ENCODE results near the gene SDF2L1. TPM values are rescaled to one million over a fixed set of nuclear protein-coding genes. Genes with fewer than 3 reads are reported as not detected.
A peak's percentile ranks its signal among the peaks of the same experiment; 100 is the strongest.
"Not testable (repeated sequence)": the region's sequence is repeated elsewhere in the genome, so short reads cannot be mapped to it uniquely, and the experiment has no call there.

Gene SDF2L1
- polyA plus RNA-seq, 3 donors: 31.7 to 46.2 (median 44.7) TPM

GRCh38 chr22:21674638-21675245, 32.6 kb downstream of the SDF2L1 start:
- Mint-ChIP-seq H3K36me3 (peaks cover 79 to 89% of the 10 kb centered on the region in 2 donors), H3K27ac (peak overlapping the region in 2 of 7 donors; percentile 26 to 30), H3K4me1 (peaks cover 13% of the 10 kb centered on the region), H3K9me3 (peaks cover 0 to 3% (median 2%) of the 10 kb centered on the region in 7 donors), H3K27me3 (ENCODE audit: low read depth in 3 of 3) (peaks cover 0 to 2% (median 0%) of the 10 kb centered on the region in 3 donors), H3K4me3 (no peak overlapping the region)
- no peak for TF ChIP-seq CTCF (IDR thresholded peaks at IDR 0.05)
- Histone ChIP-seq H3K36me3 (replicated peaks in 1 of 2; ENCODE audit: control insufficient read depth in 1 of 2, insufficient read depth in 2 of 2, low read length in 2 of 2) (peaks cover 69 to 70% of the 10 kb centered on the region in 2 donors), H3K4me2 (replicated peaks; ENCODE audit: extremely low read depth, low read length, poor library complexity, severe bottlenecking) (no peak overlapping the region), H3K9ac (ENCODE audit: insufficient read depth, low read length, poor library complexity, severe bottlenecking) (no peak overlapping the region), H3K4me1 (ENCODE audit: control insufficient read depth in 1 of 2, insufficient read depth in 2 of 2, low read length in 2 of 2) (no peaks in the 10 kb centered on the region), H3K4me3 (replicated peaks in 1 of 3; ENCODE audit: low read depth in 2 of 3, low read length in 3 of 3) (no peak overlapping the region), H4K20me1 (ENCODE audit: insufficient read depth, low read length) (peaks cover 37% of the 10 kb centered on the region), H3K27me3 (ENCODE audit: control insufficient read depth in 2 of 2, insufficient read depth in 2 of 2, low read length in 2 of 2) (no peaks in the 10 kb centered on the region), H2AFZ (ENCODE audit: insufficient read depth, low read depth, low read length, poor library complexity, severe bottlenecking) (no peak overlapping the region), H3K79me2 (ENCODE audit: insufficient read depth, low read length) (peaks cover 21% of the 10 kb centered on the region), H3K9me3 (replicated peaks in 1 of 2; ENCODE audit: control insufficient read depth in 1 of 2, insufficient read depth in 1 of 2, low read length in 2 of 2) (no peaks in the 10 kb centered on the region), H3K27ac (ENCODE audit: low read depth in 1 of 2, low read length in 2 of 2) (no peak overlapping the region)
- 98% methylated on average over 9 of the region's 12 CpGs for WGBS (ENCODE audit: insufficient coverage)
- intact Hi-C loops (cut with micrococcal nuclease): no loop called here
- no peak for DNase-seq

GRCh38 chr22:21677606-21678443, 35.7 kb downstream of the SDF2L1 start:
- TF ChIP-seq CTCF (IDR thresholded peaks at IDR 0.05): no peak
- H3K4me3 Mint-ChIP-seq: no peak overlapping the region
- H3K27ac Mint-ChIP-seq: peak overlapping the region in 1 of 7 donors; percentile 35

DNA sequence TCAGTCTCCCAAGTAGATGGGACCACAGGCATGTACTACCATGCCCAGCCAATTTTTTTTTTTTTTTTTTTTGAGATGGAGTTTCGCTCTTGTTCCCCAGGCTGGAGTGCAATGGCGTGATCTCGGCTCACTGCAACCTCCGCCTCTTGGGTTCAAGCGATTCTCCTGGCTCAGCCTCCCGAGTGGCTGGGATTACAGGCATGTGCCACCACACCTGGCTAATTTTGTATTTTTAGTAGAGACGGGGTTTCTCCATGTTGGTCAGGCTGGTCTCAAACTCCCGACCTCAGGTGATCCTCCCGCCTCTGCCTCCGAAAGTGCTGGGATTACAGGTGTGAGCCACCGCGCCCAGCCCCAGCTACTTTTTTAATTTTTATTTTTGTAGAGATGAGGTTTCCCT, 36.7 kb downstream of the SDF2L1 start:
- intact Hi-C loops (cut with micrococcal nuclease): not testable (repeated sequence)

More at GRCh38 chr22:21677606-21678443, 35.7 kb downstream of the SDF2L1 start:
- no peak for DNase-seq
- H3K4me1 ChIP-seq (ENCODE audit: control insufficient read depth in 1 of 2, insufficient read depth in 2 of 2, low read length in 2 of 2): no peaks in the 10 kb centered on the region
- no peaks in the 10 kb centered on the region for H3K9me3 ChIP-seq (replicated peaks in 1 of 2; ENCODE audit: control insufficient read depth in 1 of 2, insufficient read depth in 1 of 2, low read length in 2 of 2)
- no peak overlapping the region for H3K4me2 ChIP-seq (replicated peaks; ENCODE audit: extremely low read depth, low read length, poor library complexity, severe bottlenecking)
- peaks cover 19% of the 10 kb centered on the region for H4K20me1 ChIP-seq (ENCODE audit: insufficient read depth, low read length)
- WGBS (ENCODE audit: insufficient coverage): 96% methylated on average over 10 of the region's 15 CpGs
- H3K9ac ChIP-seq (ENCODE audit: insufficient read depth, low read length, poor library complexity, severe bottlenecking): no peak overlapping the region
- H2AFZ ChIP-seq (ENCODE audit: insufficient read depth, low read depth, low read length, poor library complexity, severe bottlenecking): no peak overlapping the region
- Mint-ChIP-seq H3K36me3 (peaks cover 77 to 91% of the 10 kb centered on the region in 2 donors), H3K4me1 (no peaks in the 10 kb centered on the region), H3K9me3 (peaks cover 0 to 3% (median 2%) of the 10 kb centered on the region in 7 donors), H3K27me3 (ENCODE audit: low read depth in 3 of 3) (no peaks in the 10 kb centered on the region)
- H3K79me2 ChIP-seq (ENCODE audit: insufficient read depth, low read length): peaks cover 8% of the 10 kb centered on the region
- no peak overlapping the region for H3K4me3 ChIP-seq (replicated peaks in 1 of 3; ENCODE audit: low read depth in 2 of 3, low read length in 3 of 3)
- intact Hi-C loops (cut with micrococcal nuclease): no loop called here
- H3K27me3 ChIP-seq (ENCODE audit: control insufficient read depth in 2 of 2, insufficient read depth in 2 of 2, low read length in 2 of 2): no peaks in the 10 kb centered on the region
- no peak overlapping the region for H3K27ac ChIP-seq (ENCODE audit: low read depth in 1 of 2, low read length in 2 of 2)
- peaks cover 63 to 64% of the 10 kb centered on the region in 2 donors for H3K36me3 ChIP-seq (replicated peaks in 1 of 2; ENCODE audit: control insufficient read depth in 1 of 2, insufficient read depth in 2 of 2, low read length in 2 of 2)

More for the DNA sequence above, 36.7 kb downstream of the SDF2L1 start:
- not testable (repeated sequence) for H3K4me1 ChIP-seq (ENCODE audit: control insufficient read depth in 1 of 2, insufficient read depth in 2 of 2, low read length in 2 of 2); H3K27me3 ChIP-seq (ENCODE audit: control insufficient read depth in 2 of 2, insufficient read depth in 2 of 2, low read length in 2 of 2); H3K27me3 Mint-ChIP-seq (ENCODE audit: low read depth in 3 of 3); H2AFZ ChIP-seq (ENCODE audit: insufficient read depth, low read depth, low read length, poor library complexity, severe bottlenecking); H3K79me2 ChIP-seq (ENCODE audit: insufficient read depth, low read length); H3K4me1 Mint-ChIP-seq; H3K4me3 Mint-ChIP-seq; H3K9me3 ChIP-seq (replicated peaks in 1 of 2; ENCODE audit: control insufficient read depth in 1 of 2, insufficient read depth in 1 of 2, low read length in 2 of 2); H4K20me1 ChIP-seq (ENCODE audit: insufficient read depth, low read length); H3K27ac Mint-ChIP-seq; H3K4me3 ChIP-seq (replicated peaks in 1 of 3; ENCODE audit: low read depth in 2 of 3, low read length in 3 of 3); H3K9ac ChIP-seq (ENCODE audit: insufficient read depth, low read length, poor library complexity, severe bottlenecking); DNase-seq; H3K9me3 Mint-ChIP-seq; H3K4me2 ChIP-seq (replicated peaks; ENCODE audit: extremely low read depth, low read length, poor library complexity, severe bottlenecking); H3K27ac ChIP-seq (ENCODE audit: low read depth in 1 of 2, low read length in 2 of 2)
- H3K36me3 ChIP-seq (replicated peaks in 1 of 2; ENCODE audit: control insufficient read depth in 1 of 2, insufficient read depth in 2 of 2, low read length in 2 of 2): peaks cover 63 to 64% of the 10 kb centered on the region in 2 donors
- 100% methylated on average over 2 of the region's 12 CpGs for WGBS (ENCODE audit: insufficient coverage)
- peaks cover 75 to 90% of the 10 kb centered on the region in 2 donors for H3K36me3 Mint-ChIP-seq

Measured in CD14-positive monocyte (primary cell).